Measurements from ENCODE around the gene KIF15.

- TF ChIP-seq CTCF (conservative IDR thresholded peaks at IDR 0.05; ENCODE audit: low read depth, low read length) (no peak), EZH2 (IDR thresholded peaks at IDR 0.05; ENCODE audit: borderline replicate concordance, low read depth, low read length, poor library complexity, severe bottlenecking) (no peak)
These were observed 71.4 kb downstream of the KIF15 start for GRCh38 chr3:44832965-44833364.

Data from A673 (cell line).